K562 (cell line): ENCODE results near the gene LAMB4. TPM values are rescaled to one million over a fixed set of nuclear protein-coding genes. Genes with fewer than 3 reads are reported as not detected.

Experiments
- ATAC-seq: fragments of 200-7000 bp; cut with Tn5 transposase; 3 replicates; pipeline ENCODE4 v1.9.1; 2020; ENCODE audit warnings: moderate library complexity
- BruUV-seq: library from RNA; stranded (reverse); fragments of 400-500 nt; replicated peaks from 2 replicates; lab custom pipeline; 2021; lab: Mats Ljungman, UMichigan
- CTCF ChIA-PET: fragments of 300-600 bp; formaldehyde crosslinking; extraction: SDS; loops from one replicate; lab custom pipeline; 2021; ENCODE audit warnings: low intra/inter-chr PET ratio; lab: Yijun Ruan, JAX
- POLR2A ChIA-PET: fragments of 300-600, 350-650 bp; sonication (Branson Sonifier 250); formaldehyde crosslinking; extraction: SDS; loops from one replicate; lab custom pipeline; 2021; ENCODE audit warnings: antibody characterized with exemption, inconsistent platforms; lab: Yijun Ruan, JAX
- DNase-seq, 4 experiments: peaks; one replicate each; pipeline versions ENCODE4 v3.0.0 to v3.0.0-alpha.2; 2011 to 2018; ENCODE audit warnings: low spot score in 3 of 4, mixed read lengths in 3 of 4; ENCODE audit errors: extremely low read depth in 1 of 4
- FAIRE-seq: peaks from 2 replicates; lab custom pipeline; 2011; peaks lifted over from hg19 to GRCh38; lab: Jason Lieb, UNC
- H2AFZ ChIP-seq: 2 replicates; pipeline ENCODE4 v1.6.0; 2011; ENCODE audit warnings: low read depth, low read length, control low read depth, inconsistent platforms
- H3K27ac ChIP-seq: fragments of 200-600 bp; 3 replicates; pipeline ENCODE4 v1.8.0; 2011; ENCODE audit warnings: low read depth, mild to moderate bottlenecking, control low read depth, inconsistent platforms, low read length, moderate library complexity, mixed read lengths; ENCODE audit errors: extremely low read depth
- H3K27me3 ChIP-seq, 2 experiments: fragments of 300-600 bp in 1 of 2; 2 replicates in 1 of 2; 3 replicates in 1 of 2; pipeline versions ENCODE4 v1.6.0 to v1.8.0; 2011; ENCODE audit warnings: inconsistent platforms in 2 of 2, low read length in 2 of 2, mild to moderate bottlenecking in 1 of 2, mixed read lengths in 1 of 2, moderate library complexity in 1 of 2; ENCODE audit not compliant: control insufficient read depth in 2 of 2, insufficient read depth in 2 of 2
- H3K36me3 ChIP-seq: fragments of 300-600 bp; 3 replicates; pipeline ENCODE4 v1.8.0; 2011; ENCODE audit warnings: mild to moderate bottlenecking, low read length, inconsistent platforms; ENCODE audit not compliant: control insufficient read depth, insufficient read depth
- H3K4me1 ChIP-seq, 2 experiments: fragments of 200-600 bp in 1 of 2; replicated peaks in 1 of 2; 2 replicates in 1 of 2; 3 replicates in 1 of 2; pipeline versions ENCODE4 v1.5.1 to v1.8.0; 2011; ENCODE audit warnings: inconsistent platforms in 2 of 2, low read length in 2 of 2, mild to moderate bottlenecking in 1 of 2, mixed read lengths in 1 of 2, moderate library complexity in 1 of 2; ENCODE audit not compliant: control insufficient read depth in 2 of 2, insufficient read depth in 2 of 2
- H3K4me2 ChIP-seq: 2 replicates; pipeline ENCODE4 v1.6.1; 2011; ENCODE audit warnings: low read length, control low read depth, inconsistent platforms, mixed read lengths; ENCODE audit not compliant: insufficient read depth
- H3K4me3 ChIP-seq: fragments of 200-600 bp; sonication (generic), shearing (Covaris generic); 2 replicates; pipeline ENCODE4 v1.5.1; 2016; ENCODE audit warnings: control low read depth, inconsistent platforms
- H3K79me2 ChIP-seq: fragments of 200-600 bp; 3 replicates; pipeline ENCODE4 v1.8.0; 2011; ENCODE audit warnings: low read length, inconsistent platforms; ENCODE audit not compliant: control insufficient read depth, insufficient read depth
- H3K9ac ChIP-seq, 2 experiments: 2 replicates each; pipeline versions ENCODE4 v1.6.0 to v1.6.1; 2011; ENCODE audit warnings: low read depth in 2 of 2, low read length in 2 of 2, control low read depth in 1 of 2, inconsistent platforms in 1 of 2, mild to moderate bottlenecking in 1 of 2, mixed read lengths in 1 of 2; ENCODE audit not compliant: insufficient read depth in 1 of 2
- H3K9me1 ChIP-seq: one replicate; pipeline ENCODE4 v1.6.0; 2011; ENCODE audit warnings: inconsistent platforms, mild to moderate bottlenecking, low read length, moderate library complexity; ENCODE audit not compliant: control insufficient read depth, insufficient read depth
- H3K9me3 ChIP-seq: replicated peaks from 2 replicates; pipeline ENCODE4 v1.5.1; 2011; ENCODE audit warnings: low read depth, low read length, inconsistent platforms; ENCODE audit not compliant: control insufficient read depth, insufficient read depth
- H4K20me1 ChIP-seq: replicated peaks from 2 replicates; pipeline ENCODE4 v1.6.1; 2011; ENCODE audit warnings: low read length, inconsistent platforms, mixed read lengths; ENCODE audit not compliant: control insufficient read depth, insufficient read depth
- ARID1B ChIP-seq: fragments of 450-650 bp; IDR thresholded peaks from 2 replicates; pipeline ENCODE4 v1.6.1; 2016; ENCODE audit warnings: antibody characterized with exemption, mild to moderate bottlenecking, inconsistent platforms
- C11orf30 ChIP-seq: fragments of 450-650 bp; IDR thresholded peaks from 2 replicates; pipeline ENCODE4 v1.6.1; 2016; ENCODE audit warnings: low read depth, mild to moderate bottlenecking
- CBX3 ChIP-seq, 2 experiments: IDR thresholded peaks; 1 replicate in 1 of 2; 2 replicates in 1 of 2; pipeline ENCODE4 v1.6.1; 2012; ENCODE audit warnings: inconsistent platforms in 2 of 2, low read length in 2 of 2, borderline replicate concordance in 1 of 2, control low read depth in 1 of 2
- CTCF ChIP-seq, 3 experiments: IDR thresholded peaks in 2 of 3; conservative IDR thresholded peaks in 1 of 3; 2 replicates each; pipeline ENCODE4 v1.5.1; 2011 to 2012; ENCODE audit warnings: low read length in 3 of 3, mild to moderate bottlenecking in 3 of 3, control low read depth in 2 of 3, improper control_type of control experiment in 1 of 3, inconsistent platforms in 1 of 3, low read depth in 1 of 3, mixed read lengths in 1 of 3, moderate library complexity in 1 of 3; ENCODE audit not compliant: insufficient read depth in 2 of 3
- DIDO1 ChIP-seq: fragments of 450-650 bp; IDR thresholded peaks from 2 replicates; pipeline ENCODE4 v1.6.1; 2016; ENCODE audit warnings: low read depth, missing biosample characterization, missing genetic modification characterization
- ESRRB ChIP-seq: fragments of 250-450 bp; sonication (Bioruptor Pico); IDR thresholded peaks from 2 replicates; pipeline ENCODE4 v1.5.0; 2020; ENCODE audit warnings: mild to moderate bottlenecking, moderate library complexity, borderline replicate concordance
- HINFP ChIP-seq: fragments of 450-650 bp; conservative IDR thresholded peaks from 2 replicates; pipeline ENCODE4 v1.6.1; 2016; ENCODE audit warnings: missing genetic modification characterization, low read depth, mild to moderate bottlenecking, control low read depth, missing compliant biosample characterization
- MBD2 ChIP-seq: sonication (generic); IDR thresholded peaks from 2 replicates; pipeline ENCODE4 v1.6.1; 2016; ENCODE audit warnings: low read depth, borderline replicate concordance
- NONO ChIP-seq, 2 experiments: fragments of 200-400 bp in 1 of 2; fragments of 450-650 bp in 1 of 2; formaldehyde crosslinking in 1 of 2; IDR thresholded peaks; 2 replicates each; pipeline ENCODE4 v1.6.1; 2017; ENCODE audit warnings: low read depth in 2 of 2, mild to moderate bottlenecking in 2 of 2, moderate library complexity in 2 of 2, low read length in 1 of 2
- RCOR1 ChIP-seq, 2 experiments: IDR thresholded peaks; 2 replicates each; pipeline ENCODE4 v1.6.1; 2012; ENCODE audit warnings: low read depth in 2 of 2, low read length in 2 of 2, borderline replicate concordance in 1 of 2, improper control_type of control experiment in 1 of 2
- SETDB1 ChIP-seq: IDR thresholded peaks from one replicate; pipeline ENCODE4 v1.6.1; 2012; ENCODE audit warnings: low read length, control low read depth, inconsistent platforms
- SMARCA5 ChIP-seq: fragments of 450-650 bp; IDR thresholded peaks from 2 replicates; pipeline ENCODE4 v1.6.1; 2016
- SMC3 ChIP-seq: conservative IDR thresholded peaks from 2 replicates; pipeline ENCODE4 v1.6.1; 2011; ENCODE audit warnings: low read depth, low read length, improper control_type of control experiment; ENCODE audit not compliant: insufficient read depth
- SOX6 ChIP-seq: fragments of 450-650 bp; IDR thresholded peaks from 2 replicates; pipeline ENCODE4 v1.6.1; 2014; ENCODE audit warnings: mild to moderate bottlenecking
- VEZF1 ChIP-seq: fragments of 200-800 bp; sonication (Bioruptor generic); IDR thresholded peaks from 2 replicates; pipeline ENCODE4 v1.6.1; 2017; ENCODE audit warnings: missing genetic modification characterization, missing compliant biosample characterization
- XRCC4 ChIP-seq: IDR thresholded peaks from one replicate; pipeline ENCODE4 v1.6.1; 2011; ENCODE audit not compliant: insufficient read depth, insufficient read length; ENCODE audit errors: extremely low read depth
- ZNF184 ChIP-seq: sonication (generic); formaldehyde crosslinking; IDR thresholded peaks from 2 replicates; pipeline ENCODE4 v1.5.0; 2020; ENCODE audit warnings: missing genetic modification reagents
- whole genome bisulfite sequencing: fragments of 100-300 bp; shearing (Covaris generic); methylation state at CpG from one replicate; pipeline ENCODE4 v1.1.6; 2016; ENCODE audit warnings: low coverage, mixed read lengths; ENCODE audit not compliant: insufficient coverage; ENCODE audit errors: missing lambda C conversion rate; 5-methylcytosine and 5-hydroxymethylcytosine counted together
- in situ Hi-C: fragments of 300-500 bp; cut with MboI; formaldehyde crosslinking; loops from 4 replicates; pipeline ENCODE4 v1.15.0; 2018; ENCODE audit warnings: inconsistent platforms, mixed read lengths
- intact Hi-C: fragments of 100-400 bp; cut with micrococcal nuclease; formaldehyde crosslinking; loops from 2 replicates; pipeline ENCODE4 v1.14.2; 2022
- polyA plus RNA-seq, 8 experiments: library from polyadenylated mRNA; depleted of rRNA in 4 of 8; stranded (reverse) in 5 of 8; unstranded in 3 of 8; fragments of >200 nt; fragmentation: Nextera tagmentation in 2 of 8; fragmentation: Illumina TruSeq in 1 of 8; extraction: Ambion mirVana in 2 of 8; extraction: Trizol in 1 of 8; gene quantifications; 2 replicates each; pipeline versions ENCODE4 v1.2.1 to v1.2.3, GENCODE V29; 2011 to 2014; ENCODE audit warnings: inconsistent platforms in 1 of 8, missing spikeins in 1 of 8
- total RNA-seq, 7 experiments: library from RNA; depleted of rRNA in 6 of 7; stranded (reverse); fragments of >200 nt in 6 of 7; fragmentation: Illumina TruSeq in 2 of 7; extraction: Trizol in 2 of 7; gene quantifications; 2 replicates each; pipeline versions ENCODE4 v1.2.1 to v1.2.3, GENCODE V29; 2011 to 2021; ENCODE audit warnings: low replicate concordance in 1 of 7

Gene LAMB4
- total and polyA plus RNA-seq, 9 of the 15 experiments (the other 6 are each of a cell fraction or from before 2014, with no cell fraction given) = 0.06 to 0.13 (median 0.07) TPM; not detected in 6

- ATAC-seq (no peak), DNase-seq (no peak), FAIRE-seq (no peak)
- H3K9me3 ChIP-seq = no peaks in the 10 kb centered on the region
- no peaks in the 10 kb centered on the region for H3K79me2 ChIP-seq
- no peaks in the 10 kb centered on the region for H3K27me3 ChIP-seq
- H4K20me1 ChIP-seq = no peaks in the 10 kb centered on the region
- POLR2A ChIA-PET = interaction anchor here (0.9 to 1.0 kb wide), 2 partner anchors 12 to 22 kb away, joined by 3 to 4 read pairs; no protein-coding TSS in a partner anchor
- H3K4me2 ChIP-seq = no peak overlapping the region
- 69% methylated on average over 8 of the region's 8 CpGs for WGBS
- no peak overlapping the region for H3K27ac ChIP-seq
- CTCF ChIA-PET = no interaction called here
- intact Hi-C loops (no loop called here), in situ Hi-C loops (no loop called here)
- BruUV-seq = no TSS peak
- H3K4me1 ChIP-seq = no peaks in the 10 kb centered on the region
- H3K36me3 ChIP-seq = peaks cover 6% of the 10 kb centered on the region; the same call in 2 of the 3 replicates
- H2AFZ ChIP-seq = no peak overlapping the region
- H3K4me3 ChIP-seq = no peak overlapping the region
- TF ChIP-seq SMARCA5 = no peak
- no peak for TF ChIP-seq NONO (IDR thresholded peaks at IDR 0.05; ENCODE audit: low read depth in 2 of 2, low read length in 1 of 2)
- no peak for TF ChIP-seq RCOR1 (IDR thresholded peaks at IDR 0.05; ENCODE audit: borderline replicate concordance in 1 of 2, low read depth in 2 of 2, low read length in 2 of 2)
- TF ChIP-seq DIDO1 (tag) = no peak
- TF ChIP-seq CBX3 (IDR thresholded peaks at IDR 0.05; ENCODE audit: borderline replicate concordance in 1 of 2, low read length in 2 of 2) = no peak
- TF ChIP-seq C11orf30 = no peak
- no peak for TF ChIP-seq XRCC4
- no peak for TF ChIP-seq CTCF (IDR thresholded peaks at IDR 0.05 in 2 of 3, conservative IDR thresholded peaks at IDR 0.05 in 1 of 3; ENCODE audit: insufficient read depth in 2 of 3, low read depth in 1 of 3, low read length in 3 of 3)
- TF ChIP-seq MBD2 = no peak
- TF ChIP-seq ARID1B = no peak
- no peak for TF ChIP-seq SETDB1
- TF ChIP-seq SMC3 = no peak
- TF ChIP-seq VEZF1 = no peak
- TF ChIP-seq SOX6 = no peak
- no peak for TF ChIP-seq HINFP (tag)
- TF ChIP-seq ZNF184 = no peak
- TF ChIP-seq ESRRB (CRISPR knock-in tag) = no peak
- TF ChIP-seq, all 486 proteins: peak for 0
- Histone ChIP-seq H3K9me1 (no peaks in the 10 kb centered on the region), H3K9ac (no peak overlapping the region)
Observed at GRCh38 chr7:107980671-107981190, 149.4 kb downstream of the LAMB4 start.
